Measurements from ENCODE around the gene PSMB11.
"Not testable (repeated sequence)": the region's sequence is repeated elsewhere in the genome, so short reads cannot be mapped to it uniquely, and the experiment has no call there.

The PSMB11 gene

GRCh38 chr14:23042162-23042965, at the start of gene PSMB11:
TSS of gene PSMB11 (plus strand) at chr14:23042212. CDS start at chr14:23042226, 14 bp downstream.
- DNase-seq = no peak

- DNase-seq = no peak
These were observed 48.5 kb upstream of the PSMB11 start for GRCh38 chr14:22993517-22993916.

GRCh38 chr14:22994762-22995275, 47.2 kb upstream of the PSMB11 start:
- peak; percentile 39 for DNase-seq

- DNase-seq = no peak
These were observed 46.0 kb upstream of the PSMB11 start for GRCh38 chr14:22995889-22996625.

GRCh38 chr14:22996768-22997654, 45.0 kb upstream of the PSMB11 start:
- no peak for DNase-seq

- DNase-seq = no peak
These were observed 44.2 kb upstream of the PSMB11 start for GRCh38 chr14:22997676-22998323.

GRCh38 chr14:22998329-22999012, 43.5 kb upstream of the PSMB11 start:
- no peak for DNase-seq

- no peak for DNase-seq
These were observed 41.2 kb upstream of the PSMB11 start for GRCh38 chr14:23000860-23001259.

GRCh38 chr14:23002592-23002991, 39.4 kb upstream of the PSMB11 start:
- DNase-seq = no peak

- DNase-seq = not testable (repeated sequence)
These were observed 37.7 kb upstream of the PSMB11 start for GRCh38 chr14:23004274-23004673.

- DNase-seq = no peak
These were observed 36.4 kb upstream of the PSMB11 start for GRCh38 chr14:23005451-23006187.

GRCh38 chr14:23006188-23006534, 35.9 kb upstream of the PSMB11 start:
- DNase-seq = no peak

GRCh38 chr14:23006544-23007419, 35.2 kb upstream of the PSMB11 start:
- DNase-seq = peak; percentile 99

- DNase-seq = no peak
These were observed 33.2 kb upstream of the PSMB11 start for GRCh38 chr14:23008831-23009230.

- no peak for DNase-seq
These were observed 32.5 kb upstream of the PSMB11 start for GRCh38 chr14:23009483-23009938.

- peak; percentile 82 for DNase-seq
These were observed 31.9 kb upstream of the PSMB11 start, which contains the start of gene C14orf93 for GRCh38 chr14:23009939-23010726. TSS of gene C14orf93 (minus strand) at chr14:23010143. CDS start at chr14:22999023, 11,120 bp downstream.

- DNase-seq = no peak
These were observed 28.8 kb upstream of the PSMB11 start for GRCh38 chr14:23013054-23013748.

- DNase-seq = not testable (repeated sequence)
These were observed 28.3 kb upstream of the PSMB11 start for GRCh38 chr14:23013749-23014054.

All from CD4-positive, alpha-beta T cell treated with Interleukin-10 for 1 hour (primary cell).